Measurements from ENCODE around the gene DCUN1D2.
A peak's percentile ranks its signal among the peaks of the same experiment; 100 is the strongest.
"Not testable (repeated sequence)": the region's sequence is repeated elsewhere in the genome, so short reads cannot be mapped to it uniquely, and the experiment has no call there.

The DCUN1D2 gene

GRCh38 chr13:113464476-113464875 lies 26.0 kb downstream of the DCUN1D2 start:
- DNase-seq (ENCODE audit: low read depth in 3 of 3), result no peak

DNA sequence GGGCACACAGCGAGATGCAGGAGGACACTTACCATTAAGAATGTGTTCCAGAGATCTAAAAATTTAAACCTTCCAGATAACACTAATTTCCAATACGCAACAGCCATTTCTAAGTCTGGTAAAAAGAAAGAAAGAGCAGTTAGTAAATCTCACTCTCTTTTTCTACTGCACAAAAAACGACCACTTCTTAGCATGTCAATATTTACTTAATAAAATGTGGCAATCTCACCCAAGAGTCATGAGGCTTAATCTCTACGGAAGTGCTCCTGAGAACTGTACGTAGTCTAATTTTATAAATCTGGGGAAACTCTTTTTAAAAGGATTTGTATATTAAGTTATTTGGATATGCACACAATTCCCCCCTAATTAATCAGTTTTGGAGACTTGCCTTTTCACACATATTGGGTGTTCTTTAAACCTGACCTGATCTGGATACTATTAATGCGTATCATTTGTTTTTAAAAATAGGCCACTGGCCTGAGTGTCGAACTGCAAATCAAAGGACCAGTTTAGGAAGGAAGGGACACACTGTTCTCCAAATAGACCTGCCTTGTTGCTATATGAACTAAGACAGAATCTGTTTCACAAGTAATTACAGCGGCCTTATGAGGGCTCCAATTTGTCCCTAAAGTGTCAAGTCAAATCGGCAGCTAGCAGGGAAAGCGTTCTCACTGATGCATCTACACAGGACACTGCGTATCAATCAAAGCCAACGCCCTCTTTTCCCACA lies 29.3 kb downstream of the DCUN1D2 start:
- no peak for DNase-seq (ENCODE audit: low read depth in 3 of 3)

DNA sequence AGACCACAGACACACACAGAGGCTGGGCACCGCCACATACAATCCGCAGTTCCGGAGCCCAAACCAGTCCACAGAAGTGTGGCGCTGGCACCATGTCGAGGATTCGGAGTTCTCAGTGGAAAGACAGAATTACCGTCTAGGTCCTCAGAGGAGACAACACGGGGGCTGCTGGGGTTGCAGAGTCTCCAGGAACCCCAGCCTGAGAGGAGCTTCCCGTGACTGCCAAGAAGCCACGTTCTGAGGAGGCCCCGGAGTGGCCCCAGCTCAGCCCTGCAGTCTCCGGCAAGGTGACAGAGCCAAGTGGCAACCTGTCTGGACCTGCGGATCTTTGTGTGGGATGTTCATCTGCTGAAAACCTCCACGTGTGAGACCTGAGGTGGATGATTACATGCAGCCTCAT lies 29.9 kb downstream of the DCUN1D2 start:
- no peak for DNase-seq (ENCODE audit: low read depth in 3 of 3)

GRCh38 chr13:113460064-113460555 lies 30.4 kb downstream of the DCUN1D2 start:
- DNase-seq (ENCODE audit: low read depth in 3 of 3), result no peak

GRCh38 chr13:113458253-113459065 lies 32.1 kb downstream of the DCUN1D2 start:
- no peak for DNase-seq (ENCODE audit: low read depth in 3 of 3)

- DNase-seq (ENCODE audit: low read depth in 3 of 3), result no peak
Measured at GRCh38 chr13:113457510-113457909, 33.0 kb downstream of the DCUN1D2 start.

GRCh38 chr13:113456116-113456702 lies 34.3 kb downstream of the DCUN1D2 start:
- DNase-seq (ENCODE audit: low read depth in 3 of 3), result no peak

GRCh38 chr13:113455384-113455783 lies 35.1 kb downstream of the DCUN1D2 start:
- DNase-seq (ENCODE audit: low read depth in 3 of 3), result no peak

DNA sequence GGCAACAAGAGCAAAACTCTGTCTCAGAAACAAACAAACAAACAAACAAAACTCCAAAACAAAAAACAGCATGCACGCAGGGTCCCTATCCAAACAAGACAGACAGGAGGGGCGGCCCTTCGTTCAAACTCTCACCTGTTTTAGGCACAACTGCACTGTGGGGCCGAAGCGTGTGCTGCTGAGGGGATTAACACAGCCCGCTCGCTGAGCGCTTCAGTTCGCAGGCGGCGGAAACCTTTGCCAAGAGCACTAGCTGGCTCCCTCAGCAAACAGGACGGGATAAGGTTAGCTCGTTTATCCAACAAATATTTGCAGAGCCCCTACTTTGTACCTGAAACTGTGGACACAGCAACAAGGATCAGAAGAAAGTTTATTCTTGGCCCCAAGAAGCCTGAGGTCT lies 35.6 kb downstream of the DCUN1D2 start:
- DNase-seq (ENCODE audit: low read depth in 3 of 3), result no peak

GRCh38 chr13:113452942-113453901 lies 37.3 kb downstream of the DCUN1D2 start, which contains the start of gene ADPRHL1:
Gene ADPRHL1, minus strand, starts transcription at chr13:113453488. Its CDS starts 51 bp downstream, at chr13:113453437.
- no peak for DNase-seq (ENCODE audit: low read depth in 3 of 3)

DNA sequence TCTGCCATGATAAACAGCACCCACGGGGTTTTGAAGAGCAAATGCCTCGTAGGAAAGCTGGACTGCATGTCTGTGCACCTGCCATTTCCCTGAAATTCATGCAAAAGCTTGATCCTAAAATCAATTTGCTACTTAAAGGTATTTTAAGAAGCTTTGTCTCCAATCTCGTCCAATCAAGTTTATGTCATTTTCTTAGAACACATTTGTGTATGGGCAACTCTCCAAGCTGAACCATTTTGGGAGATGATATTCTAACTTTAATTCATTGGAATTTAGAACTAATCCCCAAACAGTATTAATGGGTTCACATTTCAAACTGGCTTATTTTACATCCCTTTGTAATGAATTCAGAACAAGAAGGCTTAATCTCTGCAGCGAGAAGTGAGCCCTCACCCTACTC lies 38.0 kb downstream of the DCUN1D2 start:
- DNase-seq (ENCODE audit: low read depth in 3 of 3), result no peak

DNA sequence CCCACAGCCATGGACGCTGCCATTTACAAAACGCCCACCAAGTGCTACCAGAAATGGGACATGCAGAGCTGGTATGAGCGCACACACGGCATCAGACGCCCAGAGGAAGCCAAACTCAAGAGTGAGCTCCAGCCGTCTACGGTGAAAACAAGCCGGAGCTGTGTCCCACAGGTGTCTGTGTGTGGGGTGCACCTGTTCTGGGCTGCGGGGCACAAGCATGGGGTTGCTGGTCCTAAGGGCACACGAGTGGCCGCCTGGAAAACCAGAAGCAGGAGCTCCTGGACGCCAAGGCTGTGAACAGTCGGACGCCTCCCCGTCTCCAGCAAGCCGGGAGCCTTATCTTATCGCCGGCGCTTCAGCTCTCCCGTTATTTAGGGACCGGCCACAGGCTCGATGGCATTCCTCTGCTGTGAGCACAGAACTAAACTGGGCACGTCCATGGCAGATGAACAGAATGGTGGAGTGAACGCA lies 38.5 kb downstream of the DCUN1D2 start:
- no peak for DNase-seq (ENCODE audit: low read depth in 3 of 3)

DNA sequence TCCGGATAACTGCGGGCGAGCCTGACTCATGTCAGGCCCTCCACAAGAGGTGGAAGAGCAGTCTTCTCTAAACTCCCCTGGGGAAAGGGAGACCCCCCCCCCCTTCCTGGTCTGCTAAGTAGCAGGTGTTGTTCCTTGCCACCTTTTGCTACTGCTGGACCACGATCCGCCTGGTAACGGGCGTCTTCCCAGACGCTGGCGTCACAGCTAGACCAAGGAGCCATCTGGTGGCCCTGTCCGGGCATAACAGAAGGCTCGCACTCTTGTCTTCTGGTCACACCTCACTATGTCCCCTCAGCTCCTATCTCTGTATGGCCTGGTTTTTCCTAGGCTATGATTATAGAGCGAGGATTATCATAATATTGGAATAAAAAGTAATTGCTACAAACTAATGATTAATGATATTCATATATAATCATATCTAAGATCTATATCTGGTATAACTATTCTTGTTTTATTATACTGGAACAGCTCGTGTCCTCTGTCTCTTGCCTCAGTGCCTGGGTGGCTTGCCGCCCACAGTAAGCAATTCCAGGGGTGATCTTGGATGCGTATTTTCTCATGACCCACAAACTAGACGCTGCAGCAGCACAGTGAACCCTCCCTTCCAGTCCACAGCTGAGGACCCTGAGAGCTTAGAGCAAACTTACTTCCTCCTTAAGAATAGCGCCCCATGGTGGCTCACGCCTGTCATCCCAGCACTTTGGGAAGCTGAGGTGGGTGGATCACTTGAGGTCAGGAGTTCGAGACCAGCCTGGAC lies 39.5 kb downstream of the DCUN1D2 start:
- DNase-seq (ENCODE audit: low read depth in 3 of 3), result not testable (repeated sequence)

DNA sequence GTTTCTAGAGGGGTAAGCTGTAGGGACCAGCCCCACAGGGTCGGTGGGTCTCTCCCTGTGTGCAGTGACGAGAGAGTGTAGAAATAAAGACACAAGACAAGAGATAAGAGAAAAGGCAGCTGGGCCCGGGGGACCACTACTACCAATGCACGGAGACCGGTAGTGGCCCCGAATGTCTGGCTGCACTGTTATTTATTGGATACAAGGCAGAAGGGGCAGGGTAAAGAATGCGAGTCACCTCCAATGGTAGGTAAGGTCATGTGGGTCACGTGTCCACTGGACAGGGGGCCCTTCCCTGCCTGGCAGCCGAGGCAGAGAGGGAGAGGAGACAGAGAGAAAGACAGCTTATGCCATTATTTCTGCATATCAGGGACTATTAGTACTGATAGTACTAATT lies 40.2 kb downstream of the DCUN1D2 start:
- not testable (repeated sequence) for DNase-seq (ENCODE audit: low read depth in 3 of 3)

- DNase-seq (ENCODE audit: low read depth in 3 of 3), result no peak
Measured at GRCh38 chr13:113449693-113450347, 40.7 kb downstream of the DCUN1D2 start.

DNA sequence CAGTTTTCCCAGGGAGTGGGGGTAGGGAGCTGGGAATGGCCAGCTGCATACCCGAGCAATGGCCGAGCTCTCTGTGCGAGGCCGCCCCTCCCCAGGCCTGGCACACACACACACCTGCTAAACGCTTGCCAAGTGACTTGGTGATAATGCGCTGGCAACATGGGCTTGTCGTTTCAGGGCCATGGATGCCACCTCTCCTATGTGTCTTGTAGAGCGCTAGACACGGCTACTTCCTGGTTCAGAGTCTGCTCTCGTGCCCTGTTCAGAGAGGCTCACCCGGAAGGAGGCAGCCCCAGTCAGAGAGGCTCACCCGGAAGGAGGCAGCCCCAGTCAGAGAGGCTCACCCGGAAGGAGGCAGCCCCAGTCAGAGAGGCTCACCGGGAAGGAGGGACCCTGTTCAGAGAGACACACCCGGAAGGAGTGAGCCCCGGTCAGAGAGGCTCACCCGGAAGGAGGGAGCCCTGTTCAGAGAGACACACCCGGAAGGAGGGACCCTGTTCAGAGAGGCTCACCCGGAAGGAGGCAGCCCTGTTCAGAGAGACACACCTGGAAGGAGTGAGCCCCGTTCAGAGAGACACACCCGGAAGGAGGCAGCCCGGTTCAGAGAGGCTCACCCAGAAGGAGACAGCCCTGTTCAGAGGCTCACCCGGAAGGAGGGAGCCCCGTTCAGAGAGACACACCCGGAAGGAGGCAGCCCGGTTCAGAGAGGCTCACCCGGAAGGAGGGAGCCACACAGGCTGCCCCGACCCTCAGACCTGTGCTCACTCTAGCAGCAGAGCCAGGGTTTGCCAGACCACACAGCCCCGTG lies 41.4 kb downstream of the DCUN1D2 start:
- DNase-seq (ENCODE audit: low read depth in 3 of 3), result peak in 1 of 3 donors; percentile 44

- DNase-seq (ENCODE audit: low read depth in 3 of 3), result no peak
Measured at GRCh38 chr13:113448545-113448884, 42.0 kb downstream of the DCUN1D2 start.

- DNase-seq (ENCODE audit: low read depth in 3 of 3), result no peak
Measured at GRCh38 chr13:113447596-113447995, 42.9 kb downstream of the DCUN1D2 start.

DNA sequence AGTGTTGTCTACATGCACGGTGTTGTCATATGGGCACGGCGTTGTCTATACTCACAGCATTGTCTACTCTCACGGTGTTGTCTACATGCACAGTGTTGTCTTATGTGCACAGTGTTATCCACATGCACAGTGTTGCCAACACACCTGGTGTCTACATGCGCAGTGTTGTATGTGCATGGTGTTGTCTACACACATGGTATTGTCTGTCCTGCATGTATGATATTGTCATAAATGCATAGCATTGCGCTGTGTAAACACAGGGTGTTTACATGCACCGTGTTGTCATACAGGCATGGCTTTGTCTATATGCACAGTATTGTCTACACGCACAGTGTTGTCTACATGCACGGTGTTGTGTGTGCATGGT lies 44.0 kb downstream of the DCUN1D2 start:
- DNase-seq (ENCODE audit: low read depth in 3 of 3), result no peak
